ENCODE measurements around the gene MAMLD1. TPM values are rescaled to one million over a fixed set of nuclear protein-coding genes. Genes with fewer than 3 reads are reported as not detected.

The MAMLD1 gene
- total RNA-seq, 2 donors from 2014 or later, result 7.9 to 8.3 TPM

- no peaks in the 10 kb centered on the region for H3K9me3 ChIP-seq
- no peak for TF ChIP-seq CTCF (IDR thresholded peaks at IDR 0.05)
- no peak for ATAC-seq (ENCODE audit: insufficient number of reproducible peaks, low FRiP score, low read depth)
- no peaks in the 10 kb centered on the region for H3K4me1 ChIP-seq (ENCODE audit: control insufficient read depth in 1 of 2, low read depth in 2 of 2)
- H3K27me3 ChIP-seq (replicated peaks; ENCODE audit: insufficient read depth), result no peaks in the 10 kb centered on the region
- no peak overlapping the region for H3K27ac ChIP-seq
- H3K4me3 ChIP-seq, result no peak overlapping the region
- DNase-seq (ENCODE audit: low spot score), result no peak
- no peaks in the 10 kb centered on the region for H3K36me3 ChIP-seq
These were observed 33.2 kb upstream of the MAMLD1 start for GRCh38 chrX:150329868-150330267.

GRCh38 chrX:150332023-150332422 is 31.1 kb upstream of the MAMLD1 start:
- Histone ChIP-seq H3K27me3 (replicated peaks; ENCODE audit: insufficient read depth) (no peaks in the 10 kb centered on the region), H3K27ac (no peak overlapping the region), H3K4me1 (ENCODE audit: control insufficient read depth in 1 of 2, low read depth in 2 of 2) (no peaks in the 10 kb centered on the region), H3K4me3 (no peak overlapping the region), H3K9me3 (no peaks in the 10 kb centered on the region), H3K36me3 (no peaks in the 10 kb centered on the region)
- no peak for TF ChIP-seq CTCF (IDR thresholded peaks at IDR 0.05)
- ATAC-seq (ENCODE audit: insufficient number of reproducible peaks, low FRiP score, low read depth), result no peak
- DNase-seq (ENCODE audit: low spot score), result no peak

GRCh38 chrX:150334100-150334499 is 29.0 kb upstream of the MAMLD1 start:
- Histone ChIP-seq H3K4me1 (ENCODE audit: control insufficient read depth in 1 of 2, low read depth in 2 of 2) (no peaks in the 10 kb centered on the region), H3K36me3 (no peaks in the 10 kb centered on the region), H3K27me3 (replicated peaks; ENCODE audit: insufficient read depth) (no peaks in the 10 kb centered on the region), H3K4me3 (no peak overlapping the region), H3K9me3 (no peaks in the 10 kb centered on the region), H3K27ac (no peak overlapping the region)
- DNase-seq (ENCODE audit: low spot score) (no peak), ATAC-seq (ENCODE audit: insufficient number of reproducible peaks, low FRiP score, low read depth) (no peak)
- no peak for TF ChIP-seq CTCF (IDR thresholded peaks at IDR 0.05)

GRCh38 chrX:150334981-150335380 is 28.1 kb upstream of the MAMLD1 start:
- Histone ChIP-seq H3K36me3 (no peaks in the 10 kb centered on the region), H3K9me3 (no peaks in the 10 kb centered on the region), H3K4me3 (no peak overlapping the region), H3K4me1 (ENCODE audit: control insufficient read depth in 1 of 2, low read depth in 2 of 2) (no peaks in the 10 kb centered on the region), H3K27me3 (replicated peaks; ENCODE audit: insufficient read depth) (no peaks in the 10 kb centered on the region), H3K27ac (no peak overlapping the region)
- TF ChIP-seq CTCF (IDR thresholded peaks at IDR 0.05), result no peak
- ATAC-seq (ENCODE audit: insufficient number of reproducible peaks, low FRiP score, low read depth) (no peak), DNase-seq (ENCODE audit: low spot score) (no peak)

- ATAC-seq (ENCODE audit: insufficient number of reproducible peaks, low FRiP score, low read depth) (no peak), DNase-seq (ENCODE audit: low spot score) (no peak)
- TF ChIP-seq CTCF (IDR thresholded peaks at IDR 0.05), result no peak
- no peaks in the 10 kb centered on the region for H3K36me3 ChIP-seq
- no peak overlapping the region for H3K4me3 ChIP-seq
- H3K4me1 ChIP-seq (ENCODE audit: control insufficient read depth in 1 of 2, low read depth in 2 of 2), result no peaks in the 10 kb centered on the region
- H3K27me3 ChIP-seq (replicated peaks; ENCODE audit: insufficient read depth), result no peaks in the 10 kb centered on the region
- H3K9me3 ChIP-seq, result no peaks in the 10 kb centered on the region
- no peak overlapping the region for H3K27ac ChIP-seq
These were observed 26.1 kb upstream of the MAMLD1 start for GRCh38 chrX:150337026-150337425.

All from thoracic aorta (tissue), 2 donors.